ENCODE results near the gene KLHL2. TPM values are rescaled to one million over a fixed set of nuclear protein-coding genes. Genes with fewer than 3 reads are reported as not detected.

The KLHL2 gene
- total RNA-seq, 4 donors from 2014 or later, result 3.6 to 7.9 (median 6.4) TPM

DNA sequence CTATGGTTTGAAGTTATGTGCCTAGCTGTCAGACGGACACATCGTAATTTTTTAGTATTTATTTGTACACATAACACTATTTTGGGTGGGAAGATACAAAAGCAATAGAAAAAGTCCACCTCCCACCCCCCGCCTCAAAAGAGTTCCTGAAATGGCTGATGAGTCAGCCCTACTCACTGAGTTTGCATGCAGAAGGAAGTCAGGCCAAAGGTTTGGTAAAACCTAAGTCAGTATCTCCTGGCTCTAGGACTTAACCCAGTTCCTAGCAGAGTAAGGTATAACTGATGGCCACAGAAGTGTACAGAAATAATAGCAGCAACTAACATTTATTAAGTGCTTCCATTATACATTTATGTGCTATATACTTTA, 2.9 kb upstream of the KLHL2 start:
- Histone ChIP-seq H3K9me3 (no peaks in the 10 kb centered on the region), H3K4me3 (no peak overlapping the region), H3K27ac (no peak overlapping the region), H3K36me3 (no peaks in the 10 kb centered on the region), H3K4me1 (peaks cover 0 to 8% of the 10 kb centered on the region in 2 donors), H3K27me3 (no peaks in the 10 kb centered on the region)
- no peak for DNase-seq
- TF ChIP-seq, protein P1, sequence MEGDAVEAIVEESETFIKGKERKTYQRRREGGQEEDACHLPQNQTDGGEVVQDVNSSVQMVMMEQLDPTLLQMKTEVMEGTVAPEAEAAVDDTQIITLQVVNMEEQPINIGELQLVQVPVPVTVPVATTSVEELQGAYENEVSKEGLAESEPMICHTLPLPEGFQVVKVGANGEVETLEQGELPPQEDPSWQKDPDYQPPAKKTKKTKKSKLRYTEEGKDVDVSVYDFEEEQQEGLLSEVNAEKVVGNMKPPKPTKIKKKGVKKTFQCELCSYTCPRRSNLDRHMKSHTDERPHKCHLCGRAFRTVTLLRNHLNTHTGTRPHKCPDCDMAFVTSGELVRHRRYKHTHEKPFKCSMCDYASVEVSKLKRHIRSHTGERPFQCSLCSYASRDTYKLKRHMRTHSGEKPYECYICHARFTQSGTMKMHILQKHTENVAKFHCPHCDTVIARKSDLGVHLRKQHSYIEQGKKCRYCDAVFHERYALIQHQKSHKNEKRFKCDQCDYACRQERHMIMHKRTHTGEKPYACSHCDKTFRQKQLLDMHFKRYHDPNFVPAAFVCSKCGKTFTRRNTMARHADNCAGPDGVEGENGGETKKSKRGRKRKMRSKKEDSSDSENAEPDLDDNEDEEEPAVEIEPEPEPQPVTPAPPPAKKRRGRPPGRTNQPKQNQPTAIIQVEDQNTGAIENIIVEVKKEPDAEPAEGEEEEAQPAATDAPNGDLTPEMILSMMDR (IDR thresholded peaks at IDR 0.05 in 4 of 5, conservative IDR thresholded peaks at IDR 0.05 in 1 of 5), result no peak
- no peak for TF ChIP-seq POLR2A (IDR thresholded peaks at IDR 0.05)
- in situ Hi-C loops (cut with MboI; ENCODE audit: low sequenced_read_pairs in 4 of 4), result loop anchor here in 2 of 4 donors (10.0 to 25.0 kb wide), 2 partner anchors 120 to 133 kb away; partner anchors contain the start of gene MSMO1 (in 2 of the 2)
- no peak for ATAC-seq
- intact Hi-C loops (cut with DNase I; ENCODE audit: low total_unique reads), result loop anchor here (10.0 kb wide), 1 partner anchor 90 kb away; the partner anchor contains the start of gene TMEM192

DNA sequence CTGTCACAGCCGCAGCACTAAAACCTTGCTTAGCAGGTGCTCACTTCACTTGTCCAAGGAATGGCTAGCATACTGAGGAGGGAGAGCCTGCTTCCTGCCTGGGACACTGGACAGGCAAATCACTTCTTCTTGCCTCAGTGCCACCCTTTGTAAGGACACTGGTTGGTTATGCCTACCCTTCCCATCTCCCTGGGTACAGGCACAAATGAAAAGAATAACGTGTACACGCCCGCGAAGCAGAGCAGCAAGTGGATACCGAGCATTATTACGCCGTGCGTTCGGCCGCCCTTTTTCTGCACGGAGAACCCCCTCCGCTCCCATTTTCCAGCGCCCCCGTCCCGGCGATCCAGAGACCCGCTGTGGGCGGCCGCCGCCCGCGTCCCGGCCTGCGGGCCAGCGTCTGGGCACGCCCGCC, 338 bp upstream of the KLHL2 start:
- Histone ChIP-seq H3K27me3 (no peaks in the 10 kb centered on the region), H3K4me1 (peaks cover 0 to 8% of the 10 kb centered on the region in 2 donors), H3K4me3 (peak overlapping the region; percentile 51 to 83 (median 65)), H3K9me3 (no peaks in the 10 kb centered on the region), H3K27ac (peak overlapping the region in 3 of 4 donors; percentile 57 to 71 (median 58)), H3K36me3 (no peaks in the 10 kb centered on the region)
- peak; percentile 31 to 51 for ATAC-seq
- TF ChIP-seq, protein P1 (IDR thresholded peaks at IDR 0.05 in 4 of 5, conservative IDR thresholded peaks at IDR 0.05 in 1 of 5), result no peak
- TF ChIP-seq POLR2A (IDR thresholded peaks at IDR 0.05), result no peak
- intact Hi-C loops (cut with DNase I; ENCODE audit: low total_unique reads) (loop anchor here (2.0 to 10.0 kb wide), 2 partner anchors 92 to 120 kb away; partner anchors contain the start of genes MSMO1 and TMEM192), in situ Hi-C loops (cut with MboI; ENCODE audit: low sequenced_read_pairs in 4 of 4) (loop anchor here in 2 of 4 donors (10.0 to 25.0 kb wide), 2 partner anchors 118 to 130 kb away; partner anchors contain the start of gene MSMO1 (in 2 of the 2))
- DNase-seq, result no peak

- Histone ChIP-seq H3K36me3 (no peaks in the 10 kb centered on the region), H3K27me3 (no peaks in the 10 kb centered on the region), H3K9me3 (no peaks in the 10 kb centered on the region), H3K4me1 (peaks cover 0 to 8% of the 10 kb centered on the region in 2 donors), H3K27ac (peak overlapping the region in 2 of 4 donors; percentile 58 to 64), H3K4me3 (peak overlapping the region; percentile 62 to 75 (median 72))
- TF ChIP-seq POLR2A (IDR thresholded peaks at IDR 0.05), result no peak
- TF ChIP-seq, protein P1 (IDR thresholded peaks at IDR 0.05 in 4 of 5, conservative IDR thresholded peaks at IDR 0.05 in 1 of 5), result no peak
- in situ Hi-C loops (cut with MboI; ENCODE audit: low sequenced_read_pairs in 4 of 4) (loop anchor here in 2 of 4 donors (10.0 to 25.0 kb wide), 2 partner anchors 117 to 129 kb away; partner anchors contain the start of gene MSMO1 (in 2 of the 2)), intact Hi-C loops (cut with DNase I; ENCODE audit: low total_unique reads) (loop anchor here (10.0 kb wide), 1 partner anchor 93 kb away; the partner anchor contains the start of gene TMEM192)
- DNase-seq (no peak), ATAC-seq (peak; percentile 9 to 21)
Observed at GRCh38 chr4:165208221-165208652, 876 bp downstream of the KLHL2 start.

- ATAC-seq (no peak), DNase-seq (no peak)
- in situ Hi-C loops (cut with MboI; ENCODE audit: low sequenced_read_pairs in 4 of 4), result loop anchor here in 2 of 4 donors (10.0 to 25.0 kb wide), 2 partner anchors 116 to 128 kb away; partner anchors contain the start of gene MSMO1 (in 2 of the 2)
- Histone ChIP-seq H3K27ac (no peak overlapping the region), H3K9me3 (no peaks in the 10 kb centered on the region), H3K27me3 (no peaks in the 10 kb centered on the region), H3K4me3 (peak overlapping the region; percentile 62 to 75 (median 72)), H3K36me3 (no peaks in the 10 kb centered on the region), H3K4me1 (peaks cover 0 to 8% of the 10 kb centered on the region in 2 donors)
- no peak for TF ChIP-seq POLR2A (IDR thresholded peaks at IDR 0.05)
- TF ChIP-seq, protein P1 (IDR thresholded peaks at IDR 0.05 in 4 of 5, conservative IDR thresholded peaks at IDR 0.05 in 1 of 5), result no peak
- intact Hi-C loops (cut with DNase I; ENCODE audit: low total_unique reads), result loop anchor here (10.0 kb wide), 1 partner anchor 94 kb away; the partner anchor contains the start of gene TMEM192
Observed at GRCh38 chr4:165208741-165209388, 1.5 kb downstream of the KLHL2 start.
